ENCODE measurements around the gene SHD. TPM values are rescaled to one million over a fixed set of nuclear protein-coding genes. Genes with fewer than 3 reads are reported as not detected.
A peak's percentile ranks its signal among the peaks of the same experiment; 100 is the strongest.
"Not testable (repeated sequence)": the region's sequence is repeated elsewhere in the genome, so short reads cannot be mapped to it uniquely, and the experiment has no call there.

SHD gene
- total RNA-seq, 2 donors from 2014 or later, result not detected

GRCh38 chr19:4234142-4234861 lies 44.8 kb upstream of the SHD start:
- H3K9me3 ChIP-seq, result no peaks in the 10 kb centered on the region
- DNase-seq (no peak), ATAC-seq (no peak)
- no peak for TF ChIP-seq POLR2A (IDR thresholded peaks at IDR 0.05)
- no peak for TF ChIP-seq CTCF (IDR thresholded peaks at IDR 0.05)
- H3K4me1 ChIP-seq, result no peaks in the 10 kb centered on the region
- H3K4me3 ChIP-seq, result no peak overlapping the region
- no peaks in the 10 kb centered on the region for H3K27me3 ChIP-seq
- intact Hi-C loops (cut with DNase I), result no loop called here
- no peaks in the 10 kb centered on the region for H3K36me3 ChIP-seq (replicated peaks in 1 of 2; ENCODE audit: insufficient read depth in 1 of 2, low read depth in 2 of 2)
- 51 to 59% methylated on average over 11 to 21 of the region's 21 CpGs for WGBS, 2 donors
- H3K27ac ChIP-seq, result no peak overlapping the region

GRCh38 chr19:4234862-4235201 lies 44.2 kb upstream of the SHD start:
- intact Hi-C loops (cut with DNase I), result no loop called here

GRCh38 chr19:4237510-4237909 lies 41.6 kb upstream of the SHD start:
- H3K9me3 ChIP-seq; H3K27me3 ChIP-seq; intact Hi-C loops (cut with DNase I); H3K4me1 ChIP-seq; H3K36me3 ChIP-seq (replicated peaks in 1 of 2; ENCODE audit: insufficient read depth in 1 of 2, low read depth in 2 of 2); H3K27ac ChIP-seq; ATAC-seq; DNase-seq; H3K4me3 ChIP-seq: not testable (repeated sequence)
- WGBS, 2 donors, result 83 to 91% methylated on average over 16 of the region's 16 CpGs

More at GRCh38 chr19:4234862-4235201, 44.2 kb upstream of the SHD start:
- no peak for DNase-seq
- no peak overlapping the region for H3K4me3 ChIP-seq
- ATAC-seq, result no peak
- no peaks in the 10 kb centered on the region for H3K27me3 ChIP-seq
- no peaks in the 10 kb centered on the region for H3K36me3 ChIP-seq (replicated peaks in 1 of 2; ENCODE audit: insufficient read depth in 1 of 2, low read depth in 2 of 2)
- no peaks in the 10 kb centered on the region for H3K4me1 ChIP-seq
- no peak overlapping the region for H3K27ac ChIP-seq
- TF ChIP-seq CTCF (IDR thresholded peaks at IDR 0.05), result no peak
- no peak for TF ChIP-seq POLR2A (IDR thresholded peaks at IDR 0.05)
- WGBS, 2 donors, result 56 to 76% methylated on average over 8 to 13 of the region's 13 CpGs
- no peaks in the 10 kb centered on the region for H3K9me3 ChIP-seq

- Histone ChIP-seq H3K27me3 (no peaks in the 10 kb centered on the region), H3K27ac (no peak overlapping the region), H3K9me3 (no peaks in the 10 kb centered on the region), H3K4me3 (no peak overlapping the region), H3K4me1 (no peaks in the 10 kb centered on the region), H3K36me3 (replicated peaks in 1 of 2; ENCODE audit: insufficient read depth in 1 of 2, low read depth in 2 of 2) (no peaks in the 10 kb centered on the region)
- intact Hi-C loops (cut with DNase I), result no loop called here
- TF ChIP-seq CTCF (IDR thresholded peaks at IDR 0.05), result no peak
- no peak for TF ChIP-seq POLR2A (IDR thresholded peaks at IDR 0.05)
- WGBS, 2 donors, result 59 to 89% methylated on average over 4 of the region's 4 CpGs
- DNase-seq (no peak), ATAC-seq (no peak)
These were observed 40.2 kb upstream of the SHD start for GRCh38 chr19:4238831-4239230.

GRCh38 chr19:4241824-4242430 lies 37.1 kb upstream of the SHD start:
- WGBS, 2 donors, result 72% methylated on average over 5 of the region's 5 CpGs
- Histone ChIP-seq H3K27ac (no peak overlapping the region), H3K4me3 (no peak overlapping the region), H3K9me3 (no peaks in the 10 kb centered on the region), H3K36me3 (replicated peaks in 1 of 2; ENCODE audit: insufficient read depth in 1 of 2, low read depth in 2 of 2) (no peaks in the 10 kb centered on the region), H3K27me3 (no peaks in the 10 kb centered on the region), H3K4me1 (peaks cover 7% of the 10 kb centered on the region)
- intact Hi-C loops (cut with DNase I), result no loop called here
- no peak for ATAC-seq
- TF ChIP-seq POLR2A (IDR thresholded peaks at IDR 0.05), result no peak
- no peak for TF ChIP-seq CTCF (IDR thresholded peaks at IDR 0.05)
- DNase-seq, result no peak

- DNase-seq; H3K4me3 ChIP-seq; H3K27me3 ChIP-seq; intact Hi-C loops (cut with DNase I); ATAC-seq; H3K9me3 ChIP-seq: not testable (repeated sequence)
- Histone ChIP-seq H3K36me3 (replicated peaks in 1 of 2; ENCODE audit: insufficient read depth in 1 of 2, low read depth in 2 of 2) (peaks cover 10 to 13% of the 10 kb centered on the region in 2 donors), H3K4me1 (peaks cover 16% of the 10 kb centered on the region), H3K27ac (peak overlapping the region in 1 of 4 donors; percentile 95)
- WGBS, 2 donors, result 94 to 98% methylated on average over 6 of the region's 6 CpGs
These were observed 33.1 kb upstream of the SHD start for GRCh38 chr19:4245938-4246337.

Measured in body of pancreas (tissue), 4 donors.